Endothelial cell of umbilical vein (primary cell): ENCODE measurements around the gene POFUT2. TPM values are rescaled to one million over a fixed set of nuclear protein-coding genes. Genes with fewer than 3 reads are reported as not detected.

Source experiments
- BruUV-seq: library from RNA; stranded (reverse); fragments of 400-500 nt; replicated peaks from 2 replicates; lab custom pipeline; 2021; lab: Mats Ljungman, UMichigan
- CTCF ChIA-PET: fragments of 300-600, 350-600 bp; sonication (Branson Sonifier 250); formaldehyde crosslinking; loops from one replicate; lab custom pipeline; 2021; ENCODE audit warnings: antibody characterized with exemption, inconsistent platforms; lab: Charles Lee
- POLR2A ChIA-PET: fragments of 300-600, 350-600 bp; sonication (Branson Sonifier 250); formaldehyde crosslinking; loops from one replicate; lab custom pipeline; 2021; ENCODE audit warnings: antibody characterized with exemption, inconsistent platforms; lab: Charles Lee
- DNase-seq: peaks from one replicate; pipeline ENCODE4 v3.0.0-alpha.2; 2011; ENCODE audit warnings: low read depth, low spot score
- FAIRE-seq: peaks from 2 replicates; lab custom pipeline; 2011; peaks lifted over from hg19 to GRCh38; lab: Jason Lieb, UNC
- H2AFZ ChIP-seq: 2 replicates; pipeline ENCODE4 v1.6.0; 2012; ENCODE audit warnings: low read depth, low read length, control low read depth, inconsistent platforms
- H3K27ac ChIP-seq: 2 replicates; pipeline ENCODE4 v1.5.1; 2011; ENCODE audit warnings: low read depth, mild to moderate bottlenecking, control low read depth, low read length, moderate library complexity; ENCODE audit not compliant: insufficient read depth
- H3K27me3 ChIP-seq, 2 experiments: 2 replicates each; pipeline versions ENCODE4 v1.6.0 to v1.6.1; 2011; ENCODE audit warnings: low read length in 2 of 2, mixed read lengths in 1 of 2; ENCODE audit not compliant: control insufficient read depth in 2 of 2, insufficient read depth in 2 of 2
- H3K36me3 ChIP-seq, 2 experiments: 2 replicates in 1 of 2; 3 replicates in 1 of 2; pipeline ENCODE4 v1.5.1; 2011; ENCODE audit warnings: low read length in 2 of 2, mild to moderate bottlenecking in 1 of 2, moderate library complexity in 1 of 2; ENCODE audit not compliant: control insufficient read depth in 2 of 2, insufficient read depth in 2 of 2; ENCODE audit errors: extremely low read depth in 1 of 2
- H3K4me1 ChIP-seq: 3 replicates; pipeline ENCODE4 v1.5.1; 2011; ENCODE audit warnings: mild to moderate bottlenecking, low read length; ENCODE audit not compliant: control insufficient read depth, insufficient read depth; ENCODE audit errors: extremely low read depth
- H3K4me2 ChIP-seq: 2 replicates; pipeline ENCODE4 v1.6.1; 2011; ENCODE audit warnings: low read length, control low read depth, mixed read lengths; ENCODE audit not compliant: insufficient read depth
- H3K4me3 ChIP-seq, 3 experiments: fragments of 200-600 bp in 1 of 3; sonication (generic), shearing (Covaris generic) in 1 of 3; replicated peaks in 1 of 3; 2 replicates each; pipeline ENCODE4 v1.5.1; 2011 to 2016; ENCODE audit warnings: control low read depth in 3 of 3, low read length in 3 of 3, mild to moderate bottlenecking in 2 of 3, inconsistent platforms in 1 of 3, low read depth in 1 of 3, moderate library complexity in 1 of 3; ENCODE audit not compliant: insufficient read depth in 1 of 3
- H3K79me2 ChIP-seq: 2 replicates; pipeline ENCODE4 v1.6.0; 2012; ENCODE audit warnings: low read length, inconsistent platforms; ENCODE audit not compliant: control insufficient read depth, insufficient read depth
- H3K9ac ChIP-seq: replicated peaks from 2 replicates; pipeline ENCODE3; 2011; ENCODE audit warnings: low read length, control low read depth; ENCODE audit not compliant: insufficient read depth; ENCODE audit errors: extremely low read depth
- H3K9me1 ChIP-seq: replicated peaks from 3 replicates; pipeline ENCODE4 v1.6.0; 2011; ENCODE audit warnings: mild to moderate bottlenecking, low read length; ENCODE audit not compliant: control insufficient read depth, insufficient read depth; ENCODE audit errors: extremely low read depth
- H3K9me3 ChIP-seq: replicated peaks from 2 replicates; pipeline ENCODE4 v1.5.1; 2012; ENCODE audit warnings: low read length, inconsistent platforms; ENCODE audit not compliant: control insufficient read depth, insufficient read depth
- H4K20me1 ChIP-seq: replicated peaks from 2 replicates; pipeline ENCODE3; 2011; ENCODE audit warnings: mild to moderate bottlenecking, low read length; ENCODE audit not compliant: control insufficient read depth, insufficient read depth; ENCODE audit errors: extremely low read depth
- EZH2 ChIP-seq: IDR thresholded peaks from 2 replicates; pipeline ENCODE4 v1.6.1; 2012; ENCODE audit warnings: borderline replicate concordance, low read depth, mild to moderate bottlenecking, moderate library complexity, low read length, inconsistent platforms; ENCODE audit not compliant: severe bottlenecking
- FOS ChIP-seq: IDR thresholded peaks from 2 replicates; pipeline ENCODE4 v1.6.1; 2011; ENCODE audit warnings: mild to moderate bottlenecking, low read length, moderate library complexity, borderline replicate concordance; ENCODE audit not compliant: insufficient read depth
- GATA2 ChIP-seq: IDR thresholded peaks from 2 replicates; pipeline ENCODE4 v1.7.0; 2011; ENCODE audit warnings: low read depth, mild to moderate bottlenecking, moderate library complexity, mixed read lengths, low read length; ENCODE audit not compliant: insufficient read length, insufficient read depth
- JUN ChIP-seq: IDR thresholded peaks from 2 replicates; pipeline ENCODE4 v1.6.1; 2011; ENCODE audit warnings: borderline replicate concordance, low read depth; ENCODE audit not compliant: insufficient read length, insufficient read depth
- MYC ChIP-seq: IDR thresholded peaks from one replicate; pipeline ENCODE4 v1.6.1; 2011; ENCODE audit warnings: mild to moderate bottlenecking, low read depth, low read length
- POLR2A ChIP-seq: IDR thresholded peaks from 2 replicates; pipeline ENCODE4 v1.6.1; 2012; ENCODE audit warnings: low read depth, mild to moderate bottlenecking, control low read depth, low read length
- POLR2AphosphoS5 ChIP-seq: IDR thresholded peaks from 2 replicates; pipeline ENCODE4 v1.6.1; 2012; ENCODE audit warnings: low read depth, mild to moderate bottlenecking, control low read depth, low read length, moderate library complexity; ENCODE audit not compliant: insufficient read depth
- dilution Hi-C: fragments of 300-500 bp; cut with MboI; formaldehyde crosslinking; loops from one replicate; pipeline ENCODE4 v1.15.0; 2019; ENCODE audit warnings: low sequenced_read_pairs; ENCODE audit not compliant: extremely low pct_ligation_motif_present
- intact Hi-C: fragments of 100-400 bp; cut with micrococcal nuclease; formaldehyde crosslinking; loops from one replicate; pipeline ENCODE4 v1.10.0; 2022
- polyA plus RNA-seq, 4 experiments: library from polyadenylated mRNA; depleted of rRNA in 3 of 4; stranded (reverse) in 3 of 4; unstranded in 1 of 4; fragments of >200 nt; gene quantifications; 2 replicates each; pipeline versions ENCODE4 v1.2.1 to v1.2.3, GENCODE V29; 2011 to 2012; ENCODE audit warnings: missing spikeins in 1 of 4
- total RNA-seq: library from RNA; stranded (reverse); gene quantifications from 2 replicates; pipeline ENCODE4 v1.2.3, GENCODE V29; 2021
- TF ChIP-seq, protein P1 (sequence below), 2 donors: IDR thresholded peaks; 1 replicate in 1 of 2; 2 replicates in 1 of 2; pipeline ENCODE4 v1.5.1; 2011; ENCODE audit warnings: low read length in 2 of 2, mild to moderate bottlenecking in 2 of 2, moderate library complexity in 2 of 2, control low read depth in 1 of 2, inconsistent platforms in 1 of 2, low read depth in 1 of 2; ENCODE audit not compliant: insufficient read depth in 1 of 2; ENCODE audit errors: extremely low read depth in 1 of 2
- TF ChIP-seq, protein P2 (sequence below): IDR thresholded peaks from 2 replicates; pipeline ENCODE4 v1.6.1; 2011; ENCODE audit not compliant: insufficient read depth, insufficient read length

POFUT2 gene
- total and polyA plus RNA-seq, 2 donors (not counting 3 experiments of a cell fraction or from before 2014, with no cell fraction given), result 30.7 to 47.5 TPM

DNA sequence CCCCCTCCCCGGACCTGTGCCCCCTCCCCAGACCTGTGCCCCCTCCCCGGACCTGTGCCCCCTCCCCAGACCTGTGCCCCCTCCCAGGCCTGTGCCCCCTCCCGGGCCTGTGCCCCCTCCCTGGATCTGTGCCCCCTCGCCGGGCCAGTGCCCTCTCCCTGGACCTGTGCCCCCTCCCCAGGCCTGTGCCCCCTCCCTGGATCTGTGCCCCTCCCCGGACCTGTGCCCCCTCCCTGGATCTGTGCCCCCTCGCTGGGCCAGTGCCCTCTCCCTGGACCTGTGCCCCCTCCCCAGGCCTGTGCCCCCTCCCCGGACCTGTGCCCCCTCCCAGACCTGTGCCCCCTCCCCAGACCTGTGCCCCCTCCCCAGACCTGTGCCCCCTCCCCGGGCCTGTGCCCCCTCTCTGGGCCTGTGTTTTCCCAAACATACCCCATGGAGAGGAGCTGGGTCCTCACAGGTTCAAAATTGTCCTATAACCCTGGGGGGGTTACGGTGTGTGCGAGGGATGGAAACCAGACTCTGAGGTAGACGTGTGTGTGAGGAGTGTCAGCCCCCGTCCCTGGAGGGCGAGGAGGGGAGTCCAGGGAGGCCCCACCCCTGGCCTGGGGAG lies 47.6 kb upstream of the POFUT2 start:
- Histone ChIP-seq H2AFZ (no peak overlapping the region), H4K20me1 (no peaks in the 10 kb centered on the region), H3K4me1 (peaks cover 8% of the 10 kb centered on the region), H3K79me2 (no peaks in the 10 kb centered on the region), H3K36me3 (no peaks in the 10 kb centered on the region), H3K4me2 (no peak overlapping the region), H3K9ac (no peak overlapping the region), H3K4me3 (no peak overlapping the region), H3K27ac (no peak overlapping the region), H3K9me3 (no peaks in the 10 kb centered on the region), H3K9me1 (no peaks in the 10 kb centered on the region), H3K27me3 (no peaks in the 10 kb centered on the region)
- POLR2A ChIA-PET, result no interaction called here
- FAIRE-seq (no peak), DNase-seq (no peak)
- dilution Hi-C loops, result no loop called here
- BruUV-seq, result no TSS peak
- intact Hi-C loops, result no loop called here
- TF ChIP-seq MYC, result no peak
- no peak for TF ChIP-seq FOS
- TF ChIP-seq GATA2, result no peak
- TF ChIP-seq POLR2AphosphoS5, result no peak
- TF ChIP-seq, protein P1, sequence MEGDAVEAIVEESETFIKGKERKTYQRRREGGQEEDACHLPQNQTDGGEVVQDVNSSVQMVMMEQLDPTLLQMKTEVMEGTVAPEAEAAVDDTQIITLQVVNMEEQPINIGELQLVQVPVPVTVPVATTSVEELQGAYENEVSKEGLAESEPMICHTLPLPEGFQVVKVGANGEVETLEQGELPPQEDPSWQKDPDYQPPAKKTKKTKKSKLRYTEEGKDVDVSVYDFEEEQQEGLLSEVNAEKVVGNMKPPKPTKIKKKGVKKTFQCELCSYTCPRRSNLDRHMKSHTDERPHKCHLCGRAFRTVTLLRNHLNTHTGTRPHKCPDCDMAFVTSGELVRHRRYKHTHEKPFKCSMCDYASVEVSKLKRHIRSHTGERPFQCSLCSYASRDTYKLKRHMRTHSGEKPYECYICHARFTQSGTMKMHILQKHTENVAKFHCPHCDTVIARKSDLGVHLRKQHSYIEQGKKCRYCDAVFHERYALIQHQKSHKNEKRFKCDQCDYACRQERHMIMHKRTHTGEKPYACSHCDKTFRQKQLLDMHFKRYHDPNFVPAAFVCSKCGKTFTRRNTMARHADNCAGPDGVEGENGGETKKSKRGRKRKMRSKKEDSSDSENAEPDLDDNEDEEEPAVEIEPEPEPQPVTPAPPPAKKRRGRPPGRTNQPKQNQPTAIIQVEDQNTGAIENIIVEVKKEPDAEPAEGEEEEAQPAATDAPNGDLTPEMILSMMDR (IDR thresholded peaks at IDR 0.05; ENCODE audit: extremely low read depth in 1 of 2, insufficient read depth in 1 of 2, low read depth in 1 of 2, low read length in 2 of 2), result no peak
- no peak for TF ChIP-seq EZH2
- no peak for TF ChIP-seq JUN
- TF ChIP-seq, protein P2, sequence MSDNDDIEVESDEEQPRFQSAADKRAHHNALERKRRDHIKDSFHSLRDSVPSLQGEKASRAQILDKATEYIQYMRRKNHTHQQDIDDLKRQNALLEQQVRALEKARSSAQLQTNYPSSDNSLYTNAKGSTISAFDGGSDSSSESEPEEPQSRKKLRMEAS, result no peak
- TF ChIP-seq POLR2A, result no peak
- CTCF ChIA-PET, result interaction anchor here (1.5 kb wide), 1 partner anchor 32 kb away, joined by 4 read pairs; no protein-coding TSS in a partner anchor
